Kidney glomerular epithelial cell (primary cell): ENCODE measurements around the gene HTR4.
"Not testable (repeated sequence)": the region's sequence is repeated elsewhere in the genome, so short reads cannot be mapped to it uniquely, and the experiment has no call there.

ENCODE experiments used
- DNase-seq: peaks from one replicate; lab custom pipeline; 2025; lab: John Stamatoyannopoulos, UW

HTR4 gene

GRCh38 chr5:148474025-148474511 lies 180.3 kb downstream of the HTR4 start:
- DNase-seq, result no peak

- DNase-seq, result no peak
Measured at GRCh38 chr5:148471379-148471778, 182.9 kb downstream of the HTR4 start.

- no peak for DNase-seq
Measured at GRCh38 chr5:148469501-148469935, 184.8 kb downstream of the HTR4 start.

GRCh38 chr5:148468746-148469145 lies 185.6 kb downstream of the HTR4 start:
- DNase-seq, result not testable (repeated sequence)

GRCh38 chr5:148467958-148468357 lies 186.4 kb downstream of the HTR4 start:
- DNase-seq, result no peak

GRCh38 chr5:148466236-148466580 lies 188.1 kb downstream of the HTR4 start:
- no peak for DNase-seq

- no peak for DNase-seq
Measured at GRCh38 chr5:148465381-148466235, 188.7 kb downstream of the HTR4 start.

GRCh38 chr5:148459669-148460068 lies 194.7 kb downstream of the HTR4 start:
- no peak for DNase-seq

GRCh38 chr5:148458036-148458888 lies 196.1 kb downstream of the HTR4 start:
- no peak for DNase-seq

GRCh38 chr5:148457183-148457620 lies 197.1 kb downstream of the HTR4 start:
- DNase-seq, result peak; percentile 2

GRCh38 chr5:148455185-148455584 lies 199.1 kb downstream of the HTR4 start:
- DNase-seq, result peak; percentile 22

GRCh38 chr5:148454576-148454975 lies 199.8 kb downstream of the HTR4 start:
- no peak for DNase-seq

GRCh38 chr5:148452499-148453193 lies 201.7 kb downstream of the HTR4 start:
- no peak for DNase-seq

GRCh38 chr5:148446611-148447010 lies 207.7 kb downstream of the HTR4 start:
- DNase-seq, result peak; percentile 24

- no peak for DNase-seq
Measured at GRCh38 chr5:148445578-148445977, 208.7 kb downstream of the HTR4 start.

GRCh38 chr5:148443998-148444397 lies 210.3 kb downstream of the HTR4 start:
- DNase-seq, result peak; percentile 61

- DNase-seq, result no peak
Measured at GRCh38 chr5:148443241-148443640, 211.1 kb downstream of the HTR4 start.

- no peak for DNase-seq
Measured at GRCh38 chr5:148438933-148439332, 215.4 kb downstream of the HTR4 start.

- no peak for DNase-seq
Measured at GRCh38 chr5:148437249-148437648, 217.1 kb downstream of the HTR4 start.

- no peak for DNase-seq
Measured at GRCh38 chr5:148436029-148436428, 218.3 kb downstream of the HTR4 start.

GRCh38 chr5:148433826-148434225 lies 220.5 kb downstream of the HTR4 start:
- DNase-seq, result no peak
